Measurements from ENCODE around the gene RASAL2. TPM values are rescaled to one million over a fixed set of nuclear protein-coding genes. Genes with fewer than 3 reads are reported as not detected.
"Not testable (repeated sequence)": the region's sequence is repeated elsewhere in the genome, so short reads cannot be mapped to it uniquely, and the experiment has no call there.

RASAL2 gene
- total RNA-seq, 1 donor from 2014 or later, result 7.7 TPM

DNA sequence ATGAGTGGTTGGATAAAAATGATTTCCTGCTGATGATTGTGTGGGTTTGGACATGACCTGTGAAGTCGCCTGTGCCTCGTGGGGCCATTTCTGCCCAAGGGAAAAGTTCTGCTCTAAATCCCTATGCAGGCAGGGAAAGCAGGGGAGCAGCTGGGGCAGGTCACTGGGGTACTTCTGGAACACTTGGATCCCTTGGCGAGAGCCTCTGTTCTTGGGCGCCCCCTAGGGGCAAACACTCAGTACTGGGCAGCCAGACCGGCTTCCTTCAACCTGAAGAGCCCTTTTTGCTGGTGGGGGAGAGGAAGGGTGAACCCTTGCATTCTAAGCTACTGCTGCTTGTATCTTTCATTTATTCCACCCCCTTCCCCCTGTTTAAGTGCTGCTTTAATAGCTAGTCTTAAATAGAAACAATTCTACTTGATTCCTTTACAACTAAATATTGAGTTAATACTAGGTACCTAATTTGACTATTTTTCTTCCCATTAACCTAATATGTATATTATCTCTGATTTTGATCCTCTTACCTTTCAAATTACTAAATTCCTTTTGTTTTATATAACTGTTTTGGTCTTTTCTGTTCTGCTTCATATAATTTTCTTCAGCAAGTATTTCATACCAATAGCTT, 407.9 kb downstream of the RASAL2 start:
- TF ChIP-seq, protein P1, sequence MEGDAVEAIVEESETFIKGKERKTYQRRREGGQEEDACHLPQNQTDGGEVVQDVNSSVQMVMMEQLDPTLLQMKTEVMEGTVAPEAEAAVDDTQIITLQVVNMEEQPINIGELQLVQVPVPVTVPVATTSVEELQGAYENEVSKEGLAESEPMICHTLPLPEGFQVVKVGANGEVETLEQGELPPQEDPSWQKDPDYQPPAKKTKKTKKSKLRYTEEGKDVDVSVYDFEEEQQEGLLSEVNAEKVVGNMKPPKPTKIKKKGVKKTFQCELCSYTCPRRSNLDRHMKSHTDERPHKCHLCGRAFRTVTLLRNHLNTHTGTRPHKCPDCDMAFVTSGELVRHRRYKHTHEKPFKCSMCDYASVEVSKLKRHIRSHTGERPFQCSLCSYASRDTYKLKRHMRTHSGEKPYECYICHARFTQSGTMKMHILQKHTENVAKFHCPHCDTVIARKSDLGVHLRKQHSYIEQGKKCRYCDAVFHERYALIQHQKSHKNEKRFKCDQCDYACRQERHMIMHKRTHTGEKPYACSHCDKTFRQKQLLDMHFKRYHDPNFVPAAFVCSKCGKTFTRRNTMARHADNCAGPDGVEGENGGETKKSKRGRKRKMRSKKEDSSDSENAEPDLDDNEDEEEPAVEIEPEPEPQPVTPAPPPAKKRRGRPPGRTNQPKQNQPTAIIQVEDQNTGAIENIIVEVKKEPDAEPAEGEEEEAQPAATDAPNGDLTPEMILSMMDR (conservative IDR thresholded peaks at IDR 0.05; ENCODE audit: low read depth, low read length), result peak; percentile 97
- H3K4me3 ChIP-seq (ENCODE audit: low read depth, low read length), result no peak overlapping the region
- DNase-seq (ENCODE audit: low read depth), result no peak

DNA sequence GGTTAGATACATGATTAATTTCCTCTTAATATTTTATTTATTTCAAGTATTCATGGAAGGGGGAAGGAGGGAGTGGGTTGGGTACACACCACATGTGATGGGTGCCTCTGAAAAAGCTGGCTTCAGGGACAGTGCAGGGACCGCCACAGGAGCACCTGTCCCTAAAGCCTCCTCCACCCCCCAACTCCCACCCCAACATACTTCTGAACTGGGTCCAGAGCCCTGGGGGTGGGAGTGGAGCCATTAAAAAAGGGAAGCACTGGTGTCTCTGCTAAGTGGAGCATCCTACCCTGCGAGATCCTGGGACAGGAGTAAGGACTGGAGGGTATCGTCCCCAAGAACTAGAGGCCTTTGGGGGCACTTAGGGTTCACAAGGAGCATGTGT, 408.4 kb downstream of the RASAL2 start:
- TF ChIP-seq, protein P1 (conservative IDR thresholded peaks at IDR 0.05; ENCODE audit: low read depth, low read length), result no peak

DNA sequence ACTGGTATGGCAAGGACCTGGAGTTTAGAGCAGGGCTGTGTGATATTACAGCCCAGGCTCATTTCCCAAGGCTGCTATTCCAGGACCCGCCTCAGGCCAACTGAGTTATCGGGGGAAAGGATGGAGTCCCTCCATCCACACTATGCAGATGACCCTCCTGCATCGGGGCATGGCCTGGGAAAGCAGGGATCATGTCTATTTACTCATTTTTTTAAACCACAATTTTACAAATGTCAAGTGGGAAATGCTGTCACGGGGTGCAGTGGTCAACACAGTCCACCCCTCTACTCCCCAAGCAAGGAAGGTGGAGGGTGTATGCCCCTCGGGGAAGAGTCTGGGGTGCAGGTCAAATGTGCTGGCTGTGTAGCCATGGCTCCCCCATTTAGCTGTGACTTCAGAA, 409.0 kb downstream of the RASAL2 start:
- TF ChIP-seq, protein P1 (conservative IDR thresholded peaks at IDR 0.05; ENCODE audit: low read depth, low read length), result no peak
- H3K4me3 ChIP-seq (ENCODE audit: low read depth, low read length), result no peak overlapping the region

More for the DNA sequence above, 408.4 kb downstream of the RASAL2 start:
- no peak overlapping the region for H3K4me3 ChIP-seq (ENCODE audit: low read depth, low read length)
- no peak for DNase-seq (ENCODE audit: low read depth)

DNA sequence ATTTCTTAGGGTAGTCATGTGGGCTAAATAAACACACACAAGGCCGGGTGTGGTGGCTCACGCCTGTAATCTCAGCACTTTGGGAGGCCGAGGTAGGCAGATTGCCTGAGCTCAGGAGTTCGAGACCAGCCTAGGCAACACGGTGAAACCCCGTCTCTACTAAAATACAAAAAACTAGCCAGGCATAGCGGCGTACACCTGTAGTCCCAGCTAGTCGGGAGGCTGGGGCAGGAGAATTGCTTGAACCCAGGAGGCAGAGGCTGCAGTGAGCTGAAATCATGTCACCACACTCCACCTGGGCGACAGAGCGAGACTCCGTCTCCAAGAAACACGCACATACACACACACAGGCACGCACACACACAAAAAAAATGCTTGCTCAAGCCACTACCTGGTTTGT, 409.4 kb downstream of the RASAL2 start:
- not testable (repeated sequence) for DNase-seq (ENCODE audit: low read depth); H3K4me3 ChIP-seq (ENCODE audit: low read depth, low read length)

More for the DNA sequence above, 409.0 kb downstream of the RASAL2 start:
- DNase-seq (ENCODE audit: low read depth), result no peak

DNA sequence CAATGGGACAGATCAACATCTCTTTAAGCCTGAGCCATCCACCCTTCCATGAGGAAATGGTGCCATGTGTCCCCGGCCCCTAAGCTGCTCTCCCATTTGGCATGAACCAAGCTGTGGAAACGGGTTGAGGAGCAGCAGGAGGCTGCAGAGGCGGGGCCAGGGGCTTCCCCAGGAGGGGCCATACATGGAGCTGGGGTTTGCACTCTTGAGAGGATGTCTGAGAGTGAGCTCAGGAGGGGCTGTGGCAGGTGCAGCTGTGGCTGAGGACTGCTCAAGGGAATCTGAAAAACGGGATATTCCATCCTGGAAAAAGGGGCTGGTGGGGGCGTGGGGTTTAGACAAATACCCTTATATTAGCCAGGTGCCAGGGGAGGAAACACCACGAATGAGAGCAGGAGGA, 409.9 kb downstream of the RASAL2 start:
- no peak for DNase-seq (ENCODE audit: low read depth)

DNA sequence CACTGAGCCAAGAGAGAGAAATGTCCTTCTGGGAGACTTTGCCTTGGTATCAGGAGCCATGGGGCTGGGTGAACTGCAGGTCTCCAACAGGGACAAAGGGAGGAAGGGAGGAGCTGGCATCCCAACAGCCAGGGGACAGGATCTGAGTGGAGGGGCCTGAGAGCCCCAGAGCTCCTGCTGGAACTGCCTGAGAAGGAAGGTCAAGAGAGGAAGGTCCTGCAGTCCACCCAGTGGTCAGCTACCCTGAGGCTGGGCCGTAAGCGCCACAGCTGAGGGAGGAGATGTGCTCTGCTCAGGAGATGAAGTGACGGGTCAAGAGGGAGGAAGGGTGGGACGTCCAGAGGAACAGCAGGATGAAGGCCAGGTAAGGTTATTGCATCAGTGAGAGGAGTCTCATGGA, 410.4 kb downstream of the RASAL2 start:
- H3K4me3 ChIP-seq (ENCODE audit: low read depth, low read length), result no peak overlapping the region
- TF ChIP-seq, protein P1 (conservative IDR thresholded peaks at IDR 0.05; ENCODE audit: low read depth, low read length), result no peak
- DNase-seq (ENCODE audit: low read depth), result no peak

More for the DNA sequence above, 409.9 kb downstream of the RASAL2 start:
- TF ChIP-seq, protein P1 (conservative IDR thresholded peaks at IDR 0.05; ENCODE audit: low read depth, low read length), result no peak
- H3K4me3 ChIP-seq (ENCODE audit: low read depth, low read length), result no peak overlapping the region

DNA sequence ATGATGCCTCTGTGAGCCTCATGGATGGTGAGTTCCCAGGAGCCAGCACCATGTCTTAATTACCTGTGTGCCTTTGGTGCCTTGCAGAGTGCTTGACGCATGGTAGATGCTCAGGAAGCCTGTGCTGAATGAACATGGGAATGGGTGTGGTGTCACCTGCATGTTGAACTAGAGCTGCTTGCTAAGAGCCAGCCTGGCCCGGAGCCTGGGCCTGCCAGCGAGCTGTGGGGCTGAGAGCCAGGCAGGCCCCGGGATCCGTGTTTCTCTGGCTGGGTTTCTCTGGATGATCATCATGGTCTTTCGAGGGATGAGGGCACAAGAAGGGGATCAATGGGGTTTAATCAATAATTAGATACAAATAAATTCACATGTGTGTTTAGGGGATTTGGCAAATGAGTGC, 412.3 kb downstream of the RASAL2 start:
- no peak for DNase-seq (ENCODE audit: low read depth)
- TF ChIP-seq, protein P1 (conservative IDR thresholded peaks at IDR 0.05; ENCODE audit: low read depth, low read length), result no peak
- H3K4me3 ChIP-seq (ENCODE audit: low read depth, low read length), result no peak overlapping the region

Measured in epithelial cell of proximal tubule (primary cell).